HepG2 (cell line): ENCODE data around the gene PMVK. TPM values are rescaled to one million over a fixed set of nuclear protein-coding genes. Genes with fewer than 3 reads are reported as not detected.

Experiments
- ARNT2 ChIP-seq: sonication (generic); formaldehyde crosslinking; IDR thresholded peaks from 2 replicates; pipeline ENCODE4 v1.8.0; 2022; ENCODE audit warnings: mild to moderate bottlenecking, low read depth, missing genetic modification reagents, moderate library complexity
- BATF2 ChIP-seq: sonication (generic); formaldehyde crosslinking; IDR thresholded peaks from 2 replicates; pipeline ENCODE4 v1.8.0; 2022; ENCODE audit warnings: mild to moderate bottlenecking, missing genetic modification reagents, moderate library complexity
- CTCF ChIP-seq: sonication (generic); formaldehyde crosslinking; IDR thresholded peaks from 2 replicates; pipeline ENCODE4 v1.5.0; 2020; ENCODE audit warnings: mild to moderate bottlenecking, missing genetic modification reagents, moderate library complexity
- HOXA5 ChIP-seq: sonication (generic); formaldehyde crosslinking; IDR thresholded peaks from 2 replicates; pipeline ENCODE4 v1.4.0; 2020; ENCODE audit warnings: missing genetic modification reagents
- JARID2 ChIP-seq: sonication (generic); formaldehyde crosslinking; IDR thresholded peaks from 2 replicates; pipeline ENCODE4 v1.8.1; 2023; ENCODE audit warnings: missing genetic modification reagents, inconsistent platforms; ENCODE audit not compliant: insufficient replicate concordance
- KDM4B ChIP-seq: sonication (generic); formaldehyde crosslinking; IDR thresholded peaks from 2 replicates; pipeline ENCODE4 v1.4.0; 2020; ENCODE audit warnings: missing genetic modification reagents
- NPAS2 ChIP-seq: sonication (generic); formaldehyde crosslinking; IDR thresholded peaks from 2 replicates; pipeline ENCODE4 v1.8.0; 2022; ENCODE audit warnings: mild to moderate bottlenecking, missing genetic modification reagents, borderline replicate concordance
- SIX4 ChIP-seq: sonication (generic); formaldehyde crosslinking; IDR thresholded peaks from 2 replicates; pipeline ENCODE4 v1.4.0; 2020; ENCODE audit warnings: missing genetic modification reagents
- STAG1 ChIP-seq: sonication (generic); formaldehyde crosslinking; IDR thresholded peaks from 2 replicates; pipeline ENCODE4 v1.4.0; 2020; ENCODE audit warnings: missing genetic modification reagents
- TEAD2 ChIP-seq: sonication (generic); formaldehyde crosslinking; IDR thresholded peaks from 2 replicates; pipeline ENCODE4 v1.9.0; 2021; ENCODE audit warnings: missing genetic modification reagents
- THRA ChIP-seq: sonication (generic); formaldehyde crosslinking; IDR thresholded peaks from 2 replicates; pipeline ENCODE4 v1.4.0; 2020; ENCODE audit warnings: missing genetic modification reagents, borderline replicate concordance
- ZNF18 ChIP-seq: sonication (generic); formaldehyde crosslinking; IDR thresholded peaks from 2 replicates; pipeline ENCODE4 v1.8.0; 2022; ENCODE audit warnings: mild to moderate bottlenecking, missing genetic modification reagents; ENCODE audit not compliant: insufficient replicate concordance
- ZNF180 ChIP-seq: sonication (generic); formaldehyde crosslinking; IDR thresholded peaks from 2 replicates; pipeline ENCODE4 v1.4.0; 2020; ENCODE audit warnings: low read depth, missing genetic modification reagents, borderline replicate concordance
- ZNF318 ChIP-seq: sonication (generic); formaldehyde crosslinking; IDR thresholded peaks from 2 replicates; pipeline ENCODE4 v1.4.0; 2020; ENCODE audit warnings: mild to moderate bottlenecking, missing genetic modification reagents
- ZNF773 ChIP-seq: sonication (generic); formaldehyde crosslinking; IDR thresholded peaks from 2 replicates; pipeline ENCODE4 v1.4.0; 2020; ENCODE audit warnings: missing genetic modification reagents, borderline replicate concordance
- ZNF841 ChIP-seq: sonication (generic); formaldehyde crosslinking; IDR thresholded peaks from 2 replicates; pipeline ENCODE4 v1.8.1; 2023; ENCODE audit warnings: missing genetic modification reagents, borderline replicate concordance
- polyA plus RNA-seq, 8 experiments: library from polyadenylated mRNA; depleted of rRNA in 3 of 8; stranded (reverse) in 7 of 8; unstranded in 1 of 8; fragments of >200 nt; fragmentation: Illumina TruSeq in 4 of 8; extraction: Trizol in 4 of 8; gene quantifications; 2 replicates each; pipeline versions ENCODE4 v1.2.1 to v1.2.3, GENCODE V29; 2011 to 2016; ENCODE audit warnings: low read depth in 4 of 8, missing spikeins in 1 of 8, mixed read lengths in 1 of 8; ENCODE audit not compliant: insufficient read depth in 1 of 8
- total RNA-seq, 5 experiments: library from RNA; depleted of rRNA; stranded (reverse); fragments of >200 nt; fragmentation: Illumina TruSeq; extraction: Trizol; gene quantifications; 2 replicates each; pipeline ENCODE4 v1.2.3, GENCODE V29; 2016; ENCODE audit warnings: low read depth in 1 of 5

The PMVK gene
- total and polyA plus RNA-seq, 2 of the 13 experiments (the other 11 are each of a cell fraction or from before 2014, with no cell fraction given): 3.9 to 12.6 TPM

GRCh38 chr1:154931940-154932487 lies 4.5 kb downstream of the PMVK start (continued):
- no peak for TF ChIP-seq ZNF180
- TF ChIP-seq ZNF841 (CRISPR knock-in tag): no peak
- TF ChIP-seq CTCF (CRISPR knock-in tag): peak; percentile 0; the same call in 1 of the 2 replicates
- TF ChIP-seq TEAD2 (CRISPR knock-in tag): no peak
- no peak for TF ChIP-seq KDM4B (CRISPR knock-in tag)
- TF ChIP-seq SIX4 (CRISPR knock-in tag): peak; percentile 68
- no peak for TF ChIP-seq NPAS2
- no peak for TF ChIP-seq THRA (CRISPR knock-in tag)
- TF ChIP-seq ZNF773 (CRISPR knock-in tag): no peak
- no peak for TF ChIP-seq ZNF318 (CRISPR knock-in tag)
- no peak for TF ChIP-seq JARID2 (CRISPR knock-in tag)
- peak; percentile 52 for TF ChIP-seq ZNF18
- no peak for TF ChIP-seq BATF2
- no peak for TF ChIP-seq STAG1 (CRISPR knock-in tag)
- TF ChIP-seq ARNT2: no peak
- no peak for TF ChIP-seq HOXA5
